VCaP (cell line): ENCODE measurements around the gene RCSD1.

ENCODE experiments used
- H3K27ac ChIP-seq: fragments of 450-650 bp; 2 replicates; pipeline ENCODE4 v1.5.1; 2017
- TF ChIP-seq, protein P1 (sequence below): fragments of 450-650 bp; conservative IDR thresholded peaks from 2 replicates; pipeline ENCODE4 v1.5.1; 2017; ENCODE audit warnings: mild to moderate bottlenecking, moderate library complexity

RCSD1 gene

GRCh38 chr1:167752219-167752985 is 122.4 kb downstream of the RCSD1 start:
- H3K27ac ChIP-seq, result no peak overlapping the region
- TF ChIP-seq, protein P1, sequence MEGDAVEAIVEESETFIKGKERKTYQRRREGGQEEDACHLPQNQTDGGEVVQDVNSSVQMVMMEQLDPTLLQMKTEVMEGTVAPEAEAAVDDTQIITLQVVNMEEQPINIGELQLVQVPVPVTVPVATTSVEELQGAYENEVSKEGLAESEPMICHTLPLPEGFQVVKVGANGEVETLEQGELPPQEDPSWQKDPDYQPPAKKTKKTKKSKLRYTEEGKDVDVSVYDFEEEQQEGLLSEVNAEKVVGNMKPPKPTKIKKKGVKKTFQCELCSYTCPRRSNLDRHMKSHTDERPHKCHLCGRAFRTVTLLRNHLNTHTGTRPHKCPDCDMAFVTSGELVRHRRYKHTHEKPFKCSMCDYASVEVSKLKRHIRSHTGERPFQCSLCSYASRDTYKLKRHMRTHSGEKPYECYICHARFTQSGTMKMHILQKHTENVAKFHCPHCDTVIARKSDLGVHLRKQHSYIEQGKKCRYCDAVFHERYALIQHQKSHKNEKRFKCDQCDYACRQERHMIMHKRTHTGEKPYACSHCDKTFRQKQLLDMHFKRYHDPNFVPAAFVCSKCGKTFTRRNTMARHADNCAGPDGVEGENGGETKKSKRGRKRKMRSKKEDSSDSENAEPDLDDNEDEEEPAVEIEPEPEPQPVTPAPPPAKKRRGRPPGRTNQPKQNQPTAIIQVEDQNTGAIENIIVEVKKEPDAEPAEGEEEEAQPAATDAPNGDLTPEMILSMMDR, result no peak

GRCh38 chr1:167755654-167756053 is 125.6 kb downstream of the RCSD1 start:
- no peak overlapping the region for H3K27ac ChIP-seq
- TF ChIP-seq, protein P1, result no peak
